Uterus (tissue), 4 donors: Measurements from ENCODE around the gene DCAF8L2. TPM values are rescaled to one million over a fixed set of nuclear protein-coding genes. Genes with fewer than 3 reads are reported as not detected.

ENCODE experiments used
- DNase-seq, 2 donors: peaks; one replicate each; pipeline ENCODE4 v3.0.0-alpha.2; 2019 to 2020
- H3K27ac ChIP-seq, 2 donors: fragments of 200-600 bp; sonication (generic); 1 replicate in 1 of 2; 2 replicates in 1 of 2; pipeline ENCODE4 v1.5.1; 2016 to 2018
- H3K27me3 ChIP-seq, 2 donors: fragments of 200-600 bp; sonication (generic); one replicate each; pipeline ENCODE4 v1.5.1; 2018 to 2019; ENCODE audit warnings: control low read depth in 1 of 2
- H3K36me3 ChIP-seq, 2 donors: fragments of 200-600 bp; sonication (generic); one replicate each; pipeline ENCODE4 v1.5.1; 2019; ENCODE audit warnings: control low read depth in 1 of 2
- H3K4me1 ChIP-seq, 2 donors: fragments of 200-600 bp; sonication (generic); one replicate each; pipeline ENCODE4 v1.5.1; 2018 to 2019; ENCODE audit warnings: control low read depth in 1 of 2
- H3K4me3 ChIP-seq, 2 donors: fragments of 200-600 bp; sonication (generic); 1 replicate in 1 of 2; 2 replicates in 1 of 2; pipeline ENCODE4 v1.5.1; 2018 to 2019; ENCODE audit warnings: mild to moderate bottlenecking in 1 of 2
- H3K9me3 ChIP-seq, 2 donors: fragments of 200-600 bp; sonication (generic); one replicate each; pipeline ENCODE4 v1.5.1; 2019; ENCODE audit warnings: control low read depth in 1 of 2
- POLR2A ChIP-seq, 2 donors: fragments of 450-650 bp; IDR thresholded peaks; one replicate each; pipeline ENCODE4 v1.6.1; 2016; ENCODE audit warnings: antibody characterized with exemption in 2 of 2, mild to moderate bottlenecking in 1 of 2, moderate library complexity in 1 of 2
- intact Hi-C: fragments of 100-400 bp; cut with DNase I; formaldehyde crosslinking; loops from one replicate; pipeline ENCODE4 v1.15.1; 2023; ENCODE audit warnings: low total_unique reads
- total RNA-seq, 4 donors: library from RNA; depleted of rRNA in 3 of 4; stranded (reverse); fragments of >200 nt in 3 of 4; gene quantifications; one replicate each; pipeline versions ENCODE4 v1.1.0 to v1.2.4, GENCODE V29; 2014 to 2023
- TF ChIP-seq, protein P1 (sequence below), 4 experiments: fragments of 200-600 bp in 2 of 4; fragments of 450-650 bp in 2 of 4; sonication (generic) in 2 of 4; IDR thresholded peaks; one replicate each; pipeline ENCODE4 v1.5.1; 2016 to 2019; ENCODE audit warnings: antibody characterized with exemption in 4 of 4, mild to moderate bottlenecking in 2 of 4, moderate library complexity in 1 of 4
- donor health status: DM: yes; HTN: yes; CAD: no.

Gene DCAF8L2
- total RNA-seq, 4 donors from 2014 or later: not detected

DNA sequence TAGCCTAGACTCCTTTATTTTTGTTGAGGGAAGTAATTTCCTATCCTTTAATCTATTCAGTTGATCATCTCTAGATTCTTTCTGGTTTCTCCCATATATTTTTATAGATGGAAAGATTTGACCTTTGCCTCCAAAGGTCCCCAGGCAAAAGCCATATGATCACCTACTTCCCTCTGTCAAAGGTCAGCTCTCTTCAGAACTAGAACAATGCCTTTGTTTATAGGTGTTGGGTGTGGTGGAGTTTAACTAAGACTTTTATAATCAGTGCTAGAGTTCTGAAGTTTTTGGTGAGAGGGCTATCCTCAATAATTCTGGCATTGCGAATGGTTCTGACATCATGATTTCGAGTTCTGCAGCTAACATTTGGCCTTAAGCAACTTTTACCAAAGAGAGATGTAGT is 19.0 kb upstream of the DCAF8L2 start:
- no peak overlapping the region for H3K4me3 ChIP-seq
- no peaks in the 10 kb centered on the region for H3K4me1 ChIP-seq
- H3K27me3 ChIP-seq: no peaks in the 10 kb centered on the region
- no peak for DNase-seq
- no peak overlapping the region for H3K27ac ChIP-seq
- no peaks in the 10 kb centered on the region for H3K9me3 ChIP-seq
- intact Hi-C loops: no loop called here
- TF ChIP-seq, protein P1, sequence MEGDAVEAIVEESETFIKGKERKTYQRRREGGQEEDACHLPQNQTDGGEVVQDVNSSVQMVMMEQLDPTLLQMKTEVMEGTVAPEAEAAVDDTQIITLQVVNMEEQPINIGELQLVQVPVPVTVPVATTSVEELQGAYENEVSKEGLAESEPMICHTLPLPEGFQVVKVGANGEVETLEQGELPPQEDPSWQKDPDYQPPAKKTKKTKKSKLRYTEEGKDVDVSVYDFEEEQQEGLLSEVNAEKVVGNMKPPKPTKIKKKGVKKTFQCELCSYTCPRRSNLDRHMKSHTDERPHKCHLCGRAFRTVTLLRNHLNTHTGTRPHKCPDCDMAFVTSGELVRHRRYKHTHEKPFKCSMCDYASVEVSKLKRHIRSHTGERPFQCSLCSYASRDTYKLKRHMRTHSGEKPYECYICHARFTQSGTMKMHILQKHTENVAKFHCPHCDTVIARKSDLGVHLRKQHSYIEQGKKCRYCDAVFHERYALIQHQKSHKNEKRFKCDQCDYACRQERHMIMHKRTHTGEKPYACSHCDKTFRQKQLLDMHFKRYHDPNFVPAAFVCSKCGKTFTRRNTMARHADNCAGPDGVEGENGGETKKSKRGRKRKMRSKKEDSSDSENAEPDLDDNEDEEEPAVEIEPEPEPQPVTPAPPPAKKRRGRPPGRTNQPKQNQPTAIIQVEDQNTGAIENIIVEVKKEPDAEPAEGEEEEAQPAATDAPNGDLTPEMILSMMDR (IDR thresholded peaks at IDR 0.05): no peak
- no peak for TF ChIP-seq POLR2A (IDR thresholded peaks at IDR 0.05)
- no peaks in the 10 kb centered on the region for H3K36me3 ChIP-seq

DNA sequence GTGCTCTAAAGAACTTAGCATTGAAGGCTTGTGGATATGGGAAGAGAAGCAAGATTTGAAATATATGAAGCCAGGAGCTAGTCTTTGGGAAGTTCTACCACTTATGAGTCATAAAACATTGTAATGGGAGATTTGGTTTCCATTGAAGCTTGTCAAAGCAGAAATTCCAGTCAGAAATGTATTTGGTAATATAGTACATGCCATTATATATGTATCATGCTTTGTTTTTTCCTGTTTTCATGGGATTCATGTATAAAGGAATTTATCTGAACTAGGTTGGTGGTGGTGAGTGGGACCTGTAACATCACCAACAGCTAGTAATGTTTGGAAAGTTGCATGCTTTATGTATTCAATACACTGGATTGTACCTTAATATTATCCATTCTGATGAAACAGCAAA is 14.6 kb upstream of the DCAF8L2 start:
- no peaks in the 10 kb centered on the region for H3K9me3 ChIP-seq
- H3K4me1 ChIP-seq: no peaks in the 10 kb centered on the region
- DNase-seq: no peak
- TF ChIP-seq, protein P1 (IDR thresholded peaks at IDR 0.05): no peak
- H3K27me3 ChIP-seq: no peaks in the 10 kb centered on the region
- intact Hi-C loops: no loop called here
- no peaks in the 10 kb centered on the region for H3K36me3 ChIP-seq
- no peak overlapping the region for H3K27ac ChIP-seq
- no peak overlapping the region for H3K4me3 ChIP-seq

DNA sequence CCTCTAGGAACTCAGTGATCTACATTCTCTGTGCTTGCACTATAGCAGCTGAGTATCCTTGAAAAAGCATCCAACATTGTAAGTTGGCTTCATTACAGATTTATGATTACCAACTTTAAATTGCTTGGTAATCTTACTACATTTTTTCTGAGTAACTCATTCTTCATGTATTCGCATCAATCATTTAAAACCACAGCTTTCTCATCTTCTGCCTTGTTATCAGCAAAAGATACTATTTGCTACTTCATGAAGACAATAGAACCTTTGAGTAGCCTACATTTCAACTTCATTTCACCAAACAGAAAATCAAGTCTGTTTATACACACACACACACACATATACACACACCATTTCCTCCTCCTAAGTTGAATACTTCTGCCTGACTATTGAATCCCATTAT is 6.2 kb upstream of the DCAF8L2 start:
- Histone ChIP-seq H3K27ac (no peak overlapping the region), H3K36me3 (no peaks in the 10 kb centered on the region), H3K4me1 (no peaks in the 10 kb centered on the region), H3K27me3 (no peaks in the 10 kb centered on the region), H3K9me3 (no peaks in the 10 kb centered on the region), H3K4me3 (no peak overlapping the region)
- no peak for DNase-seq
- TF ChIP-seq, protein P1 (IDR thresholded peaks at IDR 0.05): no peak
- no peak for TF ChIP-seq POLR2A (IDR thresholded peaks at IDR 0.05)
- intact Hi-C loops: no loop called here

DNA sequence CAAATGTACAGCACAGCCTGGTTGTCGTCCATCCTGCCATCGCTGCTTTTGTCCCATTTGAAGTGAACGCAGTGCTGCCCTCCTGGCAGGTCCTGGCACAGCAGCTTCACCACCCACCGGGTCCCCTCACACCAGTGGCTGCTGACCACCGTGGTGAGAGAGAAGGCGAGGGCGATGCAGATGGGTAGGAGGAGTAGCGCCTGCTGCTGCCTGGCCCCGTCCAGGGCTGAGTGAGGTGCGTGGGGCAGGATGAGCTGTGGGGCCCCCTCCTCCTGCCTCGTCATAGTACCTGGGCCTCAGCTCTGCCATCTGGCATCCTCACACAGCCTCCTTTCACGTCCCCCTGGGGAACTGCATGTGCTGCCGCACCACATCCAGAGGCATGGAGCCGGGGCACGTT is 1.8 kb downstream of the DCAF8L2 start:
- Histone ChIP-seq H3K27me3 (no peaks in the 10 kb centered on the region), H3K36me3 (no peaks in the 10 kb centered on the region), H3K27ac (no peak overlapping the region), H3K4me1 (no peaks in the 10 kb centered on the region), H3K4me3 (no peak overlapping the region), H3K9me3 (no peaks in the 10 kb centered on the region)
- no peak for TF ChIP-seq POLR2A (IDR thresholded peaks at IDR 0.05)
- TF ChIP-seq, protein P1 (IDR thresholded peaks at IDR 0.05): no peak
- no peak for DNase-seq
- intact Hi-C loops: no loop called here

DNA sequence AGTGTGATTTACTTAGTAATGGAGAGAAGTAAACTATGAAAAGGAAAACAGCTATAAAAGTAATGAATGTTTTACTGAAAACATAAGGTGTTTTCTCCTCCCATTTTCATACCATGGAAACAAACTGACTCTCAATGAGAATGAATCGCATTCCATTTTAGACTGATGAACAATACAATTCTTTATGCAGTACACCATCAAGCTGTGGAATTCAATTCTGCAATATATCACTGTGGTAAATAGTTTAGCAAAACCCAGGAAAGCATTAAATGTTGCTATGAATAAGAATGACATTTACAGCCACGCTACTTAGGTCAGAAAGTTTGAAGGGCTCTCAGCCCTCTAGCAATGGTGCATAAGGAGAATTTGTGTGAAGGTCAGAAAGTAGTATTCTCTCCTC is 7.4 kb downstream of the DCAF8L2 start:
- DNase-seq: no peak
- no peaks in the 10 kb centered on the region for H3K4me1 ChIP-seq
- no peak overlapping the region for H3K4me3 ChIP-seq
- no peaks in the 10 kb centered on the region for H3K9me3 ChIP-seq
- intact Hi-C loops: no loop called here
- TF ChIP-seq, protein P1 (IDR thresholded peaks at IDR 0.05): no peak
- no peak for TF ChIP-seq POLR2A (IDR thresholded peaks at IDR 0.05)
- no peak overlapping the region for H3K27ac ChIP-seq
- H3K27me3 ChIP-seq: no peaks in the 10 kb centered on the region
- no peaks in the 10 kb centered on the region for H3K36me3 ChIP-seq
